HL-60/S4 treated with retinoic acid at 250 ng/mL for 4 days and 3 days (cell line): ENCODE data around the gene TCERG1L.
"Not testable (repeated sequence)": the region's sequence is repeated elsewhere in the genome, so short reads cannot be mapped to it uniquely, and the experiment has no call there.

ENCODE experiments used
- in situ Hi-C: fragments of 300-500 bp; cut with MboI; formaldehyde crosslinking; loops from 2 replicates; pipeline ENCODE4 v1.7.0; 2022; ENCODE audit warnings: low sequenced_read_pairs

The TCERG1L gene

GRCh38 chr10:131195558-131196159, 115.9 kb downstream of the TCERG1L start:
- in situ Hi-C loops, result no loop called here

DNA sequence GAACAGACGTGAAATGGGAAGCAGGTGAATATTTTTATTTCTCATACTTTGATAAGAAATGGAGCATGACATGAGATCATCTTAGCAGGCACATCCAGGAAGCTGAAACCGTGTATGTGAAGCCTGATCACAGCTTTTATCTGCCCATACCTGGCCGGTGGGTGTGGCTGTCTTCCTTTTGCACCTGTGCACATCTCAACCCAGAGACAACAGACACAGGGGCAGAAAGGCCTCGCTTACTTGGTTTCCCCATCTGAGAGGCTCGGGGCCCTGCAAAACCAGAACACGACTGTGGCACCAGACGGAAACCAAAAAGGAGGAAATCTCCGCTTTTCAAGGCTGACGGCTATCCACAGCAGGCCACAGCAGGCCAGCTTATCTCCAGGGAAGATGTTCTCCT, 116.4 kb downstream of the TCERG1L start:
- in situ Hi-C loops, result no loop called here

- in situ Hi-C loops, result no loop called here
Measured at GRCh38 chr10:131193923-131194322, 117.6 kb downstream of the TCERG1L start.

- in situ Hi-C loops, result no loop called here
Measured at GRCh38 chr10:131188494-131188893, 123.0 kb downstream of the TCERG1L start.

GRCh38 chr10:131187926-131188325, 123.6 kb downstream of the TCERG1L start:
- in situ Hi-C loops, result no loop called here

- in situ Hi-C loops, result no loop called here
Measured at GRCh38 chr10:131187274-131187673, 124.2 kb downstream of the TCERG1L start.

- in situ Hi-C loops, result no loop called here
Measured at GRCh38 chr10:131186547-131187253, 124.8 kb downstream of the TCERG1L start.

GRCh38 chr10:131184503-131184902, 127.0 kb downstream of the TCERG1L start:
- in situ Hi-C loops, result no loop called here

GRCh38 chr10:131183546-131184045, 127.9 kb downstream of the TCERG1L start:
- in situ Hi-C loops, result no loop called here

GRCh38 chr10:131181456-131181855, 130.1 kb downstream of the TCERG1L start:
- in situ Hi-C loops, result no loop called here

DNA sequence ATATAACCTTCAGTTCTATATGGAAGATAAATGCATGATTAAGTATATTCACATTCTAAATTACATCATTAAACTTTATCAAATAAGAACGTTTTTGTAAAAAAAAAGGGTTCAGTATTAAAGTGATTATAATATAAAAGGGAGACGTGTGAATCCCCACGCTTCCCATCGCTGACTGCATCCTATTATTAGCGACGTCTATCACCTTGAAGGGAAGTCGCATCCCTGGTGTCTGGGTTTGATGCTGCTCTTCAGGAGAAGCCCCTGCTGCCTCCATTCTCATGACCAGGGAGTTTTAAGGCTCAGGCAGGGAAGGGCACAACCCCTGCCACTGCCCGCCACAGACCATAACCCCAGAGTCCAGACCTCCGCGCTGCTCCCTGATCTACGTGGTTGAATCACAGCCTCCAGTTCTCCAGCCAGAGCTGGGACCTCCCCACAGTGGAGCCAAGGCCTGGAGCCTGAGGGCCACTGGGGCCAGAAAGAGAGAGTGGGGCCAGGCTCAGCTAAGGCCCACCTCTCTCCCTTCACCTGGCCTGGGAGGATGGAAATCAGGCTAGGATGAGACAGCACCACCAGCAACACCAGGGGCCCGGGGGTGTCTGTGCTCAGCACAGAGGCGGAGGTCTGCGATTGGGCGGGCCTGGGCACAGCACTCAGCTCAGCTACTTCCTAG, 130.6 kb downstream of the TCERG1L start:
- in situ Hi-C loops, result no loop called here

DNA sequence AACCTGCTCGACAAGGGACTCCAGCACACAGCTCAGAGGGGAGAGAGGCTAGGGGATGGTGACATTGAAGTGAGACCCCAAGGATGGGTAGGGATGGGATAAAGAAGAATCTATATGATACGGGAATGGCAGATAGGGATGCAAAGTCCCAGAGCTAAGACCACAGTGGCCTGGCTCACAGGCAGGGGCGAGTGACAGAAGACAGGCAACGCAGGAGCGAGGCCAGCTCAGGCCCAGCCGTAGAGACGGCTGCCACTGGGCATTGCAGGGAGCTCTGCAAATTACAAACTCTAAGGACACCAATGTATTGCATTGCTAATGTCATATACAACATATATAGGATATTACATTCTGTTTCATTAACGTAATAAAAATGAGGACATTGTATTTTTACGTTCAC, 131.4 kb downstream of the TCERG1L start:
- in situ Hi-C loops, result no loop called here

- in situ Hi-C loops, result no loop called here
Measured at GRCh38 chr10:131179361-131179760, 132.2 kb downstream of the TCERG1L start.

DNA sequence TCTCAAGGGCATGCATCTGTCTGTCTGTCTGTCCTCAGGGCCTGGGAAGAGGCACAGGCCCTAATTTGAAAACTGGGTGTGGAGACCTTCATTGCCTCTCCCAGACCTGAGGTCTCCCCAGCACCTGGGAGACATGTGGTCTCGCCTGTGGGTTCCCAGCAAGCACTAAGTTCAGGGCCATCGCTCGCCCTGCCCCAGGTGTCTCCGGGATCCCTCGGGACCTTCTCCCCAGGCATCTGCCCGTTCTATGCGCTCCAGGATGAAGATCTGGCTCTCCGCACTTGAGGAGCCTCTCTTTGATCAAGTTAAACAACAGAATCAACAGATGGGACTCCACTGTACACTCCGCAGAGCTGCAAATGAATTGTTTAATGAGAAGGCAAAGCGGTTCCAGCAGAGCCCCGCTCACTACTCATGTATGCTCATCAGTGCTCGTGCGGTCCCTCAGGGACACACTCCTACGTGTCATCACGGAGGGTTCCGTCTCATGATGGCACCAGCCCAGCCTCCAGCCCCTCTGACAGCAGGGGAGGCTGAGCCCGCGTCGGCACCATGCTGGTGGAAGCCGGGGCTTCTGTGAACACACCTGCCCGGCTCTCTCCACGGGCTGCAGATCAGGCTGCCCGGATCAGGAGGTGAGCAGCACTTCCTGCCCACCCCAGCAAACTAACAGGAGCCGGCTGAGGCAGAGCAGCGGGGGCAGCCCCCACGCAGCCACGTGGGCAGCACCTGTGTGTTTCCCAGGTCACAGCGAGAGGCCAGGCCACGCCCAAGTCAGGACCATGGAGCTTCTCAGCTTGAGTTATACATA, 132.8 kb downstream of the TCERG1L start:
- in situ Hi-C loops, result no loop called here

DNA sequence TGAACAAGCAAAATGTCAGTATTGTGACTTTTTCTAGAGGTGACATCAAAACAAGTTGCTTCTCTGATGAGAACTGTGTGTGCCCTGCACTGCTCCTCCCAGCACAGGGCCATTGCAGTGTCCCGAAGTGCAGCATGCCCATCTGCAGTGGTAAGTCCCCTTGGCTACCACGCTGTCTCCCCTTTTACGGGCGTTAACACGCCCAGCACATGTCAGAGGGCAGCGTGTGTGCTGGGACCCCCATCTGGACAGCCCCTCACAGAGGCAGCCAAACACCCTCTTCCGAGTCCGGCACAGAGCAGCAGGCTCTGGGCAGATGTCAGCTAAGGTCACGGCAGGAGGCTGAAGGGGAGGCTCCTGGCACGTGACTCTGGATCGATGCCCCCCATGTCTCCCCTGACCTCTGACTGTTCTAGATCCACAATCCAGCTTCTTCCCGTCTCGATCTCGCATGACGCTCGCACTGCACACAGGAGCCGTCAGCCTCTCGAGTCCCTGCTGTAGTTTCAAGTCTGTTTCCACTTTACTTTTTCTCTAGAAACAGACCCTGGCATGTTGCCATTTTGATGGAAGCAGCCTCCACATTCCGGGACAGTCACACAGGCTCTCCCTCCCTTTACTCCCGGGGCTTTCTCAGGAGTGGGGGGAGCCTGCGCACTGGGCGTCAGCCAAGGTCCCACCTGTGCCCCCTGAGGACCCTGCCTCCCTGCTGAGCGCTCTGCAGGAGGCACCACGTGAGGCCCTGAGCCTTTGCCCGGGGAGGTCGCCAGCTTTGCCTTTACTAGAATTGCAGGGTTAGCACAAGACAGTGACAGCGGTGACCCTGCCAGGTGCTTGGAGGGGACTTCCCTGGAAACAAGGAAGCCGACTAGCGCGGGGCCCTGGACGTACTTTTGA, 133.8 kb downstream of the TCERG1L start:
- in situ Hi-C loops, result no loop called here

- in situ Hi-C loops, result no loop called here
Measured at GRCh38 chr10:131176907-131177306, 134.6 kb downstream of the TCERG1L start.

DNA sequence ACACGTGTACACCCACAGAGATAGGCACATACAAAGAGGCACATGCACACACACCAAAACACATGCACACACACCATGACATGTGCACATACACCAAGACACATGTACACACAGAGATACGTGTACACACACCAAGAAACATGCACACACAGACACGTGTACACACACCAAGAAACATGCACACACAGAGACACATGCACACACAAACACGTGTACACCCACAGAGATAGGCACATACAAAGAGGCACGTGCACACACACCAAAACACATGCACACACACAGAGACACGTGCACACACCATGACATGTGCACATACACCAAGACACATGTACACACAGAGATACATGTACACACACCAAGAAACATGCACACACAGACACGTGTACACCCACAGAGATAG, 135.2 kb downstream of the TCERG1L start:
- in situ Hi-C loops, result not testable (repeated sequence)

- in situ Hi-C loops, result no loop called here
Measured at GRCh38 chr10:131175891-131176290, 135.6 kb downstream of the TCERG1L start.

- in situ Hi-C loops, result no loop called here
Measured at GRCh38 chr10:131174651-131175540, 136.6 kb downstream of the TCERG1L start.
